ENCODE data around the gene PURB.
"Not testable (repeated sequence)": the region's sequence is repeated elsewhere in the genome, so short reads cannot be mapped to it uniquely, and the experiment has no call there.

Gene PURB

DNA sequence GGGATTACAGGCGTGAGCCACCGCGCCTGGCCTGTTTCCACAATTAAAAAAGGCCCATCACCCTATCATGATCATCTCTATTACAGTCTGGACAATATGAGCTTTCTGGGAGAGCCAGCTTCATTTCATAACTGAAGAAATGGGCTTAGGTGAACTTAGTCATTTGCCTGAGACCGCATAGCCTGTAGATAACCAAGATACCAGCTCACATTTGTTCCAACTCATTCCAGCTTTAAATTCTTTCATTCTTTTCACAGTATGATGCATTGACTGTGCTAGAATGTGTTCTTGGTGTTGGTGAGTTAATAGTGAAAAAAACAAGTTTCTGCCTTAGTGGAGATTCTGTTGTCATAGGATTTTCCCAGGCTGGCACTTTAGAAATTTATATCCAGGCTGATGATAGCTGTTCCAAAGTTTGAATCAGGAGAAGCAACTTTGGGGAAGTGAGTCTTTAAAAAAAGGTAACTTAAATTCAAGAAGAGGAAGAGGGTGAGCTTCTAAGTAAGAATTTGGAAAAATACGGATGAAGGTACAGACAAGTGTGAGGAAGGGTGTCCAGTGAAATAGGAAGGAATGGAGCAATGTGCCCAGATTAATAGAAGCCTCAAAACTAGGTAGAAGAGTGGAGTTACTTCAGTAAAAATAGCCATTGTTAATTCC is 35.3 kb downstream of the PURB start:
- DNase-seq: no peak

DNA sequence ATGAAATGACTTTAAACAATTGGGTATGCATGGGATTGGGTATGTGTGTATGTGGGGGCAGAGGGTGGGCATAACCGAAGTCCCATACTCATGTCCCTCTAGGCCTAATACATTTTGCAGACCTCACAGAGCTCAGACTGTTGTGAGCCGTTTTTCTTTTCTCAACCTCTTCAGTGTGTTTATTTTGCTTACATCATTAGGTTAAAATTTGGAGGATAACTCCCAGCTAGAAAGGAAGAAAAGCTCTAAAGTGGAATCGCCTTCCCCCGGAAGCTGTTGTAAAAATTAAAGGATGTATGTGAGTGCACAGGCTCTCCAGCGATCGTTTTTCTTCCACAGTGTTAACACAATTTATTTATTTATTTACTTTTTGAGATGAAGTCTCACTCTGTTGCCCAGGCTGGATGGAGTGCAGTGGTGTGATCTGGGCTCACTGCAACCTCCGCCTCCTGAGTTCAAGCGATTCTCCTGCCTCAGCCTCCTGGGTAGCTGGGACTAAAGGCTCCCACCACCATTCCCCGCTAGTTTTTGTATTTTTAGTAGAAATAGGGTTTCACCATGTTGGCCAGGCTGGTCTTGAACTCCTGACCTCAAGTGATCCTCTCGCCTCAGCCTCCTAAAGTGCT is 36.0 kb downstream of the PURB start:
- no peak for DNase-seq

DNA sequence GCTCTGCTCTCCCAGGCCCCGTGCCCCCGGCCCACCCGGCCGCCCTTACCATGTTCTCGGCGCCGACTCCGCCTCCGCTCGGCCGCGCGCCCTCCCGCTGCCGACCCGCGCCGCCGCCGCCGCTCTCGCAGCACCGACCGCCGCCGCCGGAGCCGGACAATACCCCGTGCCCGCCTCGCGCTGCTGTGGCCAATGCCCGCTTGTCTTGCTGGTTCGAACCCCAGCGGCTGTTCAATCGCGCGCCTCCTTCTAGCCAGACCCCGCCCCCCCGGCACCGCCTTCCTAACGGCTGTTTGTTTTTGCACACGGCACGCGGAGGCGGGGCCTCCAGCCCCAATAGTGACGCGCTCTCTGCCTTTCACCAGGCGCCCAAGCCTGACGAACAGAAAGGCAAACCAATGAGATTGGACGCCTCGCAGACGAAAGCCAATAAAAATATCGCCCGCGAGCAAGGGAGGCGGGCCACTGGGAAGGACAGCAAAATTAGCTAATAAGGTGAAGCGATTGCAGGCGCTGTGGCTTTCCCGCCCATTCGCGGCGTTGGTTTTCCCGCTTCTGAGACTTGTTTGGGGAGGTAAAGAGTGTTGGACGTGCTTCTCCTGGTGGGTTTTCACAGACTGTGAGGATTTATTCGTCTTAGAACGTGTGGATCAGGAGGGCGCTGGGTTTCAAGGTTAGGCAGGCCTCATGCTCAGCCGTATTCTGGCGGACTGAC is 37.3 kb downstream of the PURB start, which contains the start of gene H2AZ2:
TSS of gene H2AZ2 (minus strand) at position 168 of the 715 bp plus-strand sequence. CDS start at position 52, 116 bp downstream.
- peak; percentile 100 for DNase-seq

DNA sequence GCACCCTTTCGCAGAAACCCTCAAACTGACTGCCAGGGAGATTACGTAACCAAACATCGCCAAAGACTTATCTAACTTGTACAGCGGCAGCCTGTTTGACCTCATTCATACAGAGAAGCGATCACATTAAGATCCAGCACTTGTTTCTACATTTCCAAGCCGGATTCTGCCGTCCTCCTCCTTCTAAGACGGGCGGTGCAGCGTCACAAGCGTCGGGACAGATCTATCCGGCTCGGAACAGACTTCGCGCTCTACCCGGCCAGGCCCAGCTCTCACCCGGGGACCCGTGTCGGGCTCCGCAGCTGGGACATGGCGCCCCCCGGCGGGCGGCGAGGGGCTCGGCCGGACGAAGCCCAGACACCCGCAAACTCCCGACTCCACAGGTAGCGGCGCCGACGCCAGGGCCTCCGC is 37.8 kb downstream of the PURB start:
- DNase-seq: peak; percentile 85

DNA sequence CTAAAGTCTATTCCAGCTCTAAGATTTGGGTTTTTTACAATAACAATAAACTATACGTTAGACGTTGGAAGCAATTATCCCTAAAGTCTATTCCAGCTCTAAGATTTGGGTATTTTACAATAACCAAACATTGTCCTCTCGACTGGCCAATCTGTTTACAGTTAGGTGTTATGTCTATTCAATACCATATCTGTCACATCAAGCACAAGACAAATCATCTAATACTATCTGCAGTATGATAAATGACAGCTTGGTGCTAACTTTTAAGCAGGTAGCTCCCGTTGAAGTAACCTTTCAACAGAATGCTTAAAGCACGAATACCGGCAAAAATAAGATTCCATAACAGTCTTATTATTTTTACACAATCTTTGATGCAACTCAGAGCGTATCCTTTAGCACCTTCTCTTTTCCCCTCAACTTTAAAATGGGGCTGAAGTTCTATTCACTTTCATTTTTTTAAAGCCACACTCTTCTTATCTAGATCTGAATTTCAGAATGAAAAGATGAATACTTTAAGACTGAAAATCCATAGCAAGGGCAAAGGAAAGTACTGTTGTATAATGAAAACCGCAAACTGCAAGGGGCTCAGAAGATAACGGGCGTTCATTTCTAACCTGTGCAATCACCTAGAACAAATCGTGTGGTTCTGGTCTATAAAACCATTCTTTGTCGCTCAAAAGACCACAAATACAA is 38.4 kb downstream of the PURB start:
- no peak for DNase-seq

DNA sequence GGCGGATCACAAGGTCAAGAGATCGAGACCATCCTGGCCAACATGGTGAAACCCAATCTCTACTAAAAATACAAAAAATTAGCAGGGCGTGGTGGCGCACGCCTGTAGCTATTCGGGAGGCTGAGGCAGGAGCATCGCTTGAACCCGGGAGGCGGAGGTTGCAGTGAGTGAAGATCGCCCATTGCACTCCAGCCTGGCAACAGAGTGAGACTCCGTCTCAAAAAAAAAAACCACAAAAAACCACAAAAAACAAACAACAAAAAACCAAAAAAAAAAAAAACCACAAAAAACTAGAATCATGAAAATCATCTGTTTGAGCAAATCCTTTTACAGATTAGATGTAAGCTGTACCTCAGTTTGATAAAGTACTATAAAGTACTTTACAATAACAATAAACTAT is 38.9 kb downstream of the PURB start:
- DNase-seq: not testable (repeated sequence)

DNA sequence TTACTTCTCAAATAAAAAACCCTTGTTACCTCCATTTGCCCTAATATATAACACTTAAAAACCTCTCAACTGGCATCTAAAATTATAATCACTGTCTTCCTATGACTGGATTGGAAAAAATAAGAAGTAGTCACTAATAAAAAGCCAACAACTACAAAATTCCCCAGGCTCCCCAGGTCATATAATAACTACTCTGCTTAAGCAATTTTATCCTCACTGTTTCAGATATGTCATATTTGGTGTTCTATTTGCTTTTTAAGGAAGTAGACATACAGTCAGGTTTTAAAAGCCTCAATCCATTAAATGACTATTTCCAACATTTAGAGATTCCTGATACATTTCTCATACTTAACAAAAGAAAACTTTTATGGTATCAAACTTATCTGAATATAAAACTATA is 39.9 kb downstream of the PURB start:
- DNase-seq: no peak

DNA sequence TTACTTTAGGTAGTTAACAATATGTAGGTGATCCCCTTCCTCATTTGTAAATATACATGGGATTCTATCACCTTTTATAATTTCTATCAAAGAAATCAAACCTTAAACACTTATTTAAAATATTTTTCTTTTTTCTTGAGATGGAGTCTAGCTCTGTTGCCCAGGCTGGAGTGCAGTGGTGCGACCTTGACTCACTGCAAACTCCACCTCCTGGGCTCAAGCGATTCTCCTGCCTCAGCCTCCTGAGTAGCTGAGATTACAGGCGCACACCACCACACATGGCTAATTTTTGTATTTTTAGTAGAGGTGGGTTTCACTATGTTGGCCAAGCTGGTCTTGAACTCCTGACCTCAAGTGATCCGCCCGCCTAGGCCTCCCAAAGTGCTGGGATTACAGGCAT is 41.9 kb downstream of the PURB start:
- not testable (repeated sequence) for DNase-seq

DNA sequence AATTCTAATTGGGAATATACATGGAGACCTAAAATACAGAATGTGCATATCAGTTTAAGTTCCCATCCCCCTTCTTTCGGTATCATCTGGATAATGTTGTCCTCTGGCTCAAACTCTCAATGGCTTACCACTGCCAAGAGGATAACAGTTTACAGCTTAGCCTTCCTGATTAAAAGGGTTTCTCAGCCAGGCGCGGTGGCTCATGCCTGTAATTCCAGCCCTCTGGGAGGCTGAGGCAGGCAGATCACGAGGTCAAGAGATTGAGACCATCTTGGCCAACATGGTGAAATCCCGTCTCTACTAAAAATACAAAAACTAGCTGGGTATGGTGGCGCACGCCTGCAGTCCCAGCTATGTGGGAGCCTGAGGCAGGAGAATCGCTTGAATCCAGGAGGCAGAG is 42.7 kb downstream of the PURB start:
- DNase-seq: not testable (repeated sequence)

DNA sequence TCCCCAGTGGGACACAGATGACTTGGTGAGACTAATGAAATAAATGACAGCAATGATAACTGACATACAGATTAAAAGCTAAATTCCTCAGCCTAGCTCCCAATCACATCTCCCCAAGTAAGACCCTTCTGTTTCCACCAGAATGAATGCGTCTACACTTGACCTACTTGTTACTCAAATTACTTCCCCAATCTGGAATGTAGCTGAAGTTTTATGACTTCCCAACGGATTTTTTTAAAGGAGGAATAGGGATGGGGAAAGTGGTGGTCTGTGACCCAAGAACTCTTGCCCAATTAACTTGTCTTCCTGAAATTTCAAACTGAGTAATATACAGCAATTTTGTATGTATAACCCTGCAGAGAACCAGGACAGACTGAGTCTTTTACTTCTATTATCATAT is 46.6 kb downstream of the PURB start:
- DNase-seq: no peak

DNA sequence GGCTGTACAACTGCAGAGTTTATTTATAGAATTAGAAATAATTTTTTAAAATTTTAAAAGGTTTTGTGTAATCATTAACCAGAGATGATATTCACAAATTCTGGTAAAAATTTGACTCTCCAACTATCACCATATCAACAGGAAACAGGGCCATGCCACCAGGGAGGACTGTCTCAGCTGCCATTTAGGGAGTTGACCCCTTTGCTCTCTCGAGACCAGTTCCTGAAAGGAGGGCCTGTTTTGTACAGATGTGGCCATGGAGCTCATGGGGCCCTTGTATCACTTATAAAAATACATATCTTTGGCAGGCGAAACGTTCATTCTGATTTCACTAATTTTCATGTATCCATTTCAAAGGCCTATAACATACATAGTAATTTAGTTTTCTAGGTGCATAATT is 57.8 kb downstream of the PURB start:
- DNase-seq: no peak
